Spleen (tissue), 11 donors: ENCODE data around the gene FAM228A. TPM values are rescaled to one million over a fixed set of nuclear protein-coding genes. Genes with fewer than 3 reads are reported as not detected.

Source experiments
- DNase-seq: peaks from one replicate; pipeline ENCODE4 v3.0.0-alpha.2; 2020
- H3K27ac ChIP-seq, 8 donors: fragments of 200-600 bp; sonication (generic) in 7 of 8; 1 replicate in 4 of 8; 2 replicates in 4 of 8; pipeline versions ENCODE4 v1.5.0 to v1.8.0; 2016 to 2021; ENCODE audit warnings: inconsistent platforms in 4 of 8, mild to moderate bottlenecking in 4 of 8, moderate library complexity in 1 of 8
- H3K27me3 ChIP-seq, 7 donors: fragments of 200-600 bp; sonication (generic) in 6 of 7; replicated peaks in 1 of 7; 1 replicate in 4 of 7; 2 replicates in 3 of 7; pipeline versions ENCODE4 v1.5.0 to v1.8.0; 2016 to 2021; ENCODE audit warnings: inconsistent platforms in 3 of 7, mild to moderate bottlenecking in 1 of 7
- H3K36me3 ChIP-seq, 6 donors: fragments of 200-600 bp; sonication (generic) in 5 of 6; 1 replicate in 4 of 6; 2 replicates in 2 of 6; pipeline versions ENCODE4 v1.5.0 to v1.8.0; 2016 to 2021; ENCODE audit warnings: inconsistent platforms in 2 of 6
- H3K4me1 ChIP-seq, 6 donors: fragments of 200-600 bp; sonication (generic) in 5 of 6; 1 replicate in 3 of 6; 2 replicates in 3 of 6; pipeline versions ENCODE4 v1.5.0 to v1.8.0; 2016 to 2021; ENCODE audit warnings: inconsistent platforms in 3 of 6
- H3K4me3 ChIP-seq, 8 donors: fragments of 200-600 bp; sonication (generic) in 7 of 8; 1 replicate in 4 of 8; 2 replicates in 4 of 8; pipeline versions ENCODE4 v1.5.0 to v1.8.0; 2016 to 2021; ENCODE audit warnings: inconsistent platforms in 4 of 8, mild to moderate bottlenecking in 4 of 8, moderate library complexity in 2 of 8
- H3K9me3 ChIP-seq, 8 donors: fragments of 200-600 bp; sonication (generic) in 7 of 8; 1 replicate in 4 of 8; 2 replicates in 4 of 8; pipeline versions ENCODE4 v1.5.0 to v1.8.0; 2016 to 2021; ENCODE audit warnings: inconsistent platforms in 4 of 8
- CTCF ChIP-seq, 11 experiments: fragments of 200-600 bp in 7 of 11; fragments of 450-650 bp in 4 of 11; sonication (generic) in 4 of 11; IDR thresholded peaks in 8 of 11; conservative IDR thresholded peaks in 3 of 11; 1 replicate in 7 of 11; 2 replicates in 4 of 11; pipeline versions ENCODE4 v1.4.0 to v1.8.0; 2016 to 2021; ENCODE audit warnings: antibody characterized with exemption in 11 of 11, inconsistent platforms in 4 of 11, mild to moderate bottlenecking in 1 of 11
- POLR2A ChIP-seq, 3 donors: fragments of 450-650 bp; IDR thresholded peaks; one replicate each; pipeline ENCODE4 v1.5.1; 2017; ENCODE audit warnings: antibody characterized with exemption in 3 of 3, mild to moderate bottlenecking in 1 of 3
- POLR2AphosphoS5 ChIP-seq, 3 donors: sonication (generic); formaldehyde crosslinking; IDR thresholded peaks; one replicate each; pipeline ENCODE4 v1.5.1; 2017; ENCODE audit warnings: antibody characterized with exemption in 3 of 3
- WGBS, 5 donors: extraction: QIAGEN DNeasy Blood & Tissue Kit in 3 of 5; methylation state at CpG; one replicate each; pipeline versions ENCODE4 v1.1.5 to v1.1.7; 2013 to 2018; 5-methylcytosine and 5-hydroxymethylcytosine counted together
- intact Hi-C: fragments of 100-400 bp; cut with DNase I; formaldehyde crosslinking; loops from one replicate; pipeline ENCODE4 v1.15.0; 2023; ENCODE audit warnings: low total_unique reads
- polyA plus RNA-seq, 3 donors: library from polyadenylated mRNA; stranded (reverse); fragments of 200-250 nt; gene quantifications; one replicate each; pipeline ENCODE4 v1.2.1, GENCODE V29; 2013
- total RNA-seq, 7 donors: library from RNA; depleted of rRNA in 3 of 7; stranded (reverse); fragments of >200 nt in 3 of 7; fragmentation: NEBNext Ultra II Directional in 4 of 7; extraction: Animal tissue kit (Norgen Biotek cat#: 25700) in 4 of 7; gene quantifications; one replicate each; pipeline versions ENCODE4 v1.1.0 to v1.2.1, GENCODE V29; 2016 to 2021
- donor health status: healthy with polysubstance abuse.
- donor health status: DM: no; HTN: no; CAD: no; lungs with moderate emphysema.
- donor health status: DM: no; HTN: no; CAD: no.
- donor health status: Bipolar disorder and iron deficiency.
- donor health status: healthy.
- donor health status: DM: no; HTN: no; CAD: no.
- donor health status: DM: yes; HTN: yes; CAD: no.

The FAM228A gene
- total and polyA plus RNA-seq, 10 donors: 0.21 to 1.9 (median 0.77) TPM

GRCh38 chr2:24206242-24206641 lies 31.4 kb downstream of the FAM228A start:
- no peak for TF ChIP-seq POLR2A (IDR thresholded peaks at IDR 0.05)
- intact Hi-C loops: no loop called here
- H3K9me3 ChIP-seq: no peaks in the 10 kb centered on the region
- no peak overlapping the region for H3K27ac ChIP-seq
- WGBS, 5 donors: 88 to 94% (median 92%) methylated on average over 6 of the region's 6 CpGs
- H3K4me1 ChIP-seq: no peaks in the 10 kb centered on the region
- no peak overlapping the region for H3K4me3 ChIP-seq
- H3K27me3 ChIP-seq: no peaks in the 10 kb centered on the region
- H3K36me3 ChIP-seq: peaks cover 5 to 100% (median 86%) of the 10 kb centered on the region in 6 donors
- DNase-seq: no peak

GRCh38 chr2:24206714-24207113 lies 31.9 kb downstream of the FAM228A start:
- Histone ChIP-seq H3K4me1 (no peaks in the 10 kb centered on the region), H3K9me3 (no peaks in the 10 kb centered on the region), H3K4me3 (no peak overlapping the region), H3K36me3 (peaks cover 5 to 100% (median 89%) of the 10 kb centered on the region in 6 donors), H3K27me3 (no peaks in the 10 kb centered on the region), H3K27ac (no peak overlapping the region)
- WGBS, 5 donors: 84 to 95% (median 89%) methylated on average over 8 of the region's 8 CpGs
- intact Hi-C loops: no loop called here
- no peak for DNase-seq
- TF ChIP-seq POLR2AphosphoS5 (IDR thresholded peaks at IDR 0.05) (no peak), CTCF (IDR thresholded peaks at IDR 0.05 in 8 of 11, conservative IDR thresholded peaks at IDR 0.05 in 3 of 11) (no peak), POLR2A (IDR thresholded peaks at IDR 0.05) (no peak)

GRCh38 chr2:24207359-24207758 lies 32.5 kb downstream of the FAM228A start:
- Histone ChIP-seq H3K4me3 (no peak overlapping the region), H3K27me3 (no peaks in the 10 kb centered on the region), H3K4me1 (no peaks in the 10 kb centered on the region), H3K9me3 (no peaks in the 10 kb centered on the region), H3K27ac (no peak overlapping the region), H3K36me3 (peaks cover 5 to 100% (median 95%) of the 10 kb centered on the region in 6 donors)
- intact Hi-C loops: no loop called here
- TF ChIP-seq POLR2A (IDR thresholded peaks at IDR 0.05) (no peak), POLR2AphosphoS5 (IDR thresholded peaks at IDR 0.05) (no peak), CTCF (IDR thresholded peaks at IDR 0.05 in 8 of 11, conservative IDR thresholded peaks at IDR 0.05 in 3 of 11) (no peak)
- WGBS, 5 donors: 84 to 95% (median 91%) methylated on average over 11 of the region's 11 CpGs
- no peak for DNase-seq

GRCh38 chr2:24208490-24208889 lies 33.6 kb downstream of the FAM228A start:
- no peak for DNase-seq
- H3K4me3 ChIP-seq: no peak overlapping the region
- intact Hi-C loops: no loop called here
- H3K36me3 ChIP-seq: peaks cover 5 to 100% (median 90%) of the 10 kb centered on the region in 6 donors
- 94 to 99% (median 96%) methylated on average over 9 to 16 of the region's 16 CpGs for WGBS, 5 donors
- no peaks in the 10 kb centered on the region for H3K4me1 ChIP-seq
- TF ChIP-seq CTCF (IDR thresholded peaks at IDR 0.05 in 8 of 11, conservative IDR thresholded peaks at IDR 0.05 in 3 of 11): no peak
- TF ChIP-seq POLR2A (IDR thresholded peaks at IDR 0.05): no peak
- peak in 1 of 3 donors; percentile 22 for TF ChIP-seq POLR2AphosphoS5 (IDR thresholded peaks at IDR 0.05)
- H3K27ac ChIP-seq: no peak overlapping the region
- H3K27me3 ChIP-seq: no peaks in the 10 kb centered on the region
- no peaks in the 10 kb centered on the region for H3K9me3 ChIP-seq
